Measurements from ENCODE around the gene SLC25A34. TPM values are rescaled to one million over a fixed set of nuclear protein-coding genes. Genes with fewer than 3 reads are reported as not detected.

Gene SLC25A34
- total RNA-seq, 1 experiment from 2014 or later, result 1.1 TPM

DNA sequence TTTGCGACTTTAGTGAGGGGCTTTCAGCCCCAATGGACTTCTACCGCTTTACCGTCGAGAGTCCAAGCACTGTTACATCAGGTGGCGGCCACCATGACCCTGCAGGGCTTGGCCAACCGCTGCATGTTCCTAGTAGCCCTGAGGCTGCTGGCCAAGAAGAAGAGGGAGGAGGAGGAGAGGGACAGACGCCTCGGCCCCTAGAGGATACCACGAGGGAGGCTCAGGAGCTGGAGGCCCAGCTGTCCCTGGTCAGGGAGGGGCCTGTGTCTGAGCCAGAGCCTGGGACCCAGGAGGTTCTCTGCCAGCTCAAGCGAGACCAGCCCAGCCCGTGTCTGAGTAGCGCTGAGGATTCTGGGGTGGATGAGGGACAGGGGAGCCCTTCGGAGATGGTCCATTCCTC is 8.6 kb upstream of the SLC25A34 start:
- H3K4me3 Mint-ChIP-seq, result no peak overlapping the region
- H3K9me3 Mint-ChIP-seq, result no peaks in the 10 kb centered on the region
- H3K27ac Mint-ChIP-seq, result no peak overlapping the region
- no peak for DNase-seq (ENCODE audit: low spot score)
- peaks cover 26% of the 10 kb centered on the region for H3K36me3 Mint-ChIP-seq
- TF ChIP-seq, protein P1, sequence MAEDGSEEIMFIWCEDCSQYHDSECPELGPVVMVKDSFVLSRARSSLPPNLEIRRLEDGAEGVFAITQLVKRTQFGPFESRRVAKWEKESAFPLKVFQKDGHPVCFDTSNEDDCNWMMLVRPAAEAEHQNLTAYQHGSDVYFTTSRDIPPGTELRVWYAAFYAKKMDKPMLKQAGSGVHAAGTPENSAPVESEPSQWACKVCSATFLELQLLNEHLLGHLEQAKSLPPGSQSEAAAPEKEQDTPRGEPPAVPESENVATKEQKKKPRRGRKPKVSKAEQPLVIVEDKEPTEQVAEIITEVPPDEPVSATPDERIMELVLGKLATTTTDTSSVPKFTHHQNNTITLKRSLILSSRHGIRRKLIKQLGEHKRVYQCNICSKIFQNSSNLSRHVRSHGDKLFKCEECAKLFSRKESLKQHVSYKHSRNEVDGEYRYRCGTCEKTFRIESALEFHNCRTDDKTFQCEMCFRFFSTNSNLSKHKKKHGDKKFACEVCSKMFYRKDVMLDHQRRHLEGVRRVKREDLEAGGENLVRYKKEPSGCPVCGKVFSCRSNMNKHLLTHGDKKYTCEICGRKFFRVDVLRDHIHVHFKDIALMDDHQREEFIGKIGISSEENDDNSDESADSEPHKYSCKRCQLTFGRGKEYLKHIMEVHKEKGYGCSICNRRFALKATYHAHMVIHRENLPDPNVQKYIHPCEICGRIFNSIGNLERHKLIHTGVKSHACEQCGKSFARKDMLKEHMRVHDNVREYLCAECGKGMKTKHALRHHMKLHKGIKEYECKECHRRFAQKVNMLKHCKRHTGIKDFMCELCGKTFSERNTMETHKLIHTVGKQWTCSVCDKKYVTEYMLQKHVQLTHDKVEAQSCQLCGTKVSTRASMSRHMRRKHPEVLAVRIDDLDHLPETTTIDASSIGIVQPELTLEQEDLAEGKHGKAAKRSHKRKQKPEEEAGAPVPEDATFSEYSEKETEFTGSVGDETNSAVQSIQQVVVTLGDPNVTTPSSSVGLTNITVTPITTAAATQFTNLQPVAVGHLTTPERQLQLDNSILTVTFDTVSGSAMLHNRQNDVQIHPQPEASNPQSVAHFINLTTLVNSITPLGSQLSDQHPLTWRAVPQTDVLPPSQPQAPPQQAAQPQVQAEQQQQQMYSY (CRISPR knock-in tag; IDR thresholded peaks at IDR 0.05), result no peak
- TF ChIP-seq TEAD1 (CRISPR knock-in tag; IDR thresholded peaks at IDR 0.05) (no peak), GABPB1 (CRISPR knock-in tag; IDR thresholded peaks at IDR 0.05) (no peak), NFE2L1 (CRISPR knock-in tag; IDR thresholded peaks at IDR 0.05) (no peak), ZNF263 (CRISPR knock-in tag; IDR thresholded peaks at IDR 0.05; ENCODE audit: low read depth) (no peak), ZNF232 (CRISPR knock-in tag; IDR thresholded peaks at IDR 0.05) (no peak), CREB1 (CRISPR knock-in tag; IDR thresholded peaks at IDR 0.05) (no peak), ZNF423 (CRISPR knock-in tag; IDR thresholded peaks at IDR 0.05) (no peak), HMGA2 (CRISPR knock-in tag; IDR thresholded peaks at IDR 0.05) (no peak), NFATC4 (CRISPR knock-in tag; IDR thresholded peaks at IDR 0.05) (no peak), EMX1 (CRISPR knock-in tag; IDR thresholded peaks at IDR 0.05) (no peak), CBFB (CRISPR knock-in tag; IDR thresholded peaks at IDR 0.05; ENCODE audit: low read depth) (no peak), RELA (CRISPR knock-in tag; IDR thresholded peaks at IDR 0.05; ENCODE audit: borderline replicate concordance) (no peak)
- TF ChIP-seq, protein P2, sequence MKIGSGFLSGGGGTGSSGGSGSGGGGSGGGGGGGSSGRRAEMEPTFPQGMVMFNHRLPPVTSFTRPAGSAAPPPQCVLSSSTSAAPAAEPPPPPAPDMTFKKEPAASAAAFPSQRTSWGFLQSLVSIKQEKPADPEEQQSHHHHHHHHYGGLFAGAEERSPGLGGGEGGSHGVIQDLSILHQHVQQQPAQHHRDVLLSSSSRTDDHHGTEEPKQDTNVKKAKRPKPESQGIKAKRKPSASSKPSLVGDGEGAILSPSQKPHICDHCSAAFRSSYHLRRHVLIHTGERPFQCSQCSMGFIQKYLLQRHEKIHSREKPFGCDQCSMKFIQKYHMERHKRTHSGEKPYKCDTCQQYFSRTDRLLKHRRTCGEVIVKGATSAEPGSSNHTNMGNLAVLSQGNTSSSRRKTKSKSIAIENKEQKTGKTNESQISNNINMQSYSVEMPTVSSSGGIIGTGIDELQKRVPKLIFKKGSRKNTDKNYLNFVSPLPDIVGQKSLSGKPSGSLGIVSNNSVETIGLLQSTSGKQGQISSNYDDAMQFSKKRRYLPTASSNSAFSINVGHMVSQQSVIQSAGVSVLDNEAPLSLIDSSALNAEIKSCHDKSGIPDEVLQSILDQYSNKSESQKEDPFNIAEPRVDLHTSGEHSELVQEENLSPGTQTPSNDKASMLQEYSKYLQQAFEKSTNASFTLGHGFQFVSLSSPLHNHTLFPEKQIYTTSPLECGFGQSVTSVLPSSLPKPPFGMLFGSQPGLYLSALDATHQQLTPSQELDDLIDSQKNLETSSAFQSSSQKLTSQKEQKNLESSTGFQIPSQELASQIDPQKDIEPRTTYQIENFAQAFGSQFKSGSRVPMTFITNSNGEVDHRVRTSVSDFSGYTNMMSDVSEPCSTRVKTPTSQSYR (CRISPR knock-in tag; IDR thresholded peaks at IDR 0.05), result no peak
- TF ChIP-seq, protein P3, sequence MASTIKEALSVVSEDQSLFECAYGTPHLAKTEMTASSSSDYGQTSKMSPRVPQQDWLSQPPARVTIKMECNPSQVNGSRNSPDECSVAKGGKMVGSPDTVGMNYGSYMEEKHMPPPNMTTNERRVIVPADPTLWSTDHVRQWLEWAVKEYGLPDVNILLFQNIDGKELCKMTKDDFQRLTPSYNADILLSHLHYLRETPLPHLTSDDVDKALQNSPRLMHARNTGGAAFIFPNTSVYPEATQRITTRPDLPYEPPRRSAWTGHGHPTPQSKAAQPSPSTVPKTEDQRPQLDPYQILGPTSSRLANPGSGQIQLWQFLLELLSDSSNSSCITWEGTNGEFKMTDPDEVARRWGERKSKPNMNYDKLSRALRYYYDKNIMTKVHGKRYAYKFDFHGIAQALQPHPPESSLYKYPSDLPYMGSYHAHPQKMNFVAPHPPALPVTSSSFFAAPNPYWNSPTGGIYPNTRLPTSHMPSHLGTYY (CRISPR knock-in tag; IDR thresholded peaks at IDR 0.05), result no peak
- TF ChIP-seq, protein P4, sequence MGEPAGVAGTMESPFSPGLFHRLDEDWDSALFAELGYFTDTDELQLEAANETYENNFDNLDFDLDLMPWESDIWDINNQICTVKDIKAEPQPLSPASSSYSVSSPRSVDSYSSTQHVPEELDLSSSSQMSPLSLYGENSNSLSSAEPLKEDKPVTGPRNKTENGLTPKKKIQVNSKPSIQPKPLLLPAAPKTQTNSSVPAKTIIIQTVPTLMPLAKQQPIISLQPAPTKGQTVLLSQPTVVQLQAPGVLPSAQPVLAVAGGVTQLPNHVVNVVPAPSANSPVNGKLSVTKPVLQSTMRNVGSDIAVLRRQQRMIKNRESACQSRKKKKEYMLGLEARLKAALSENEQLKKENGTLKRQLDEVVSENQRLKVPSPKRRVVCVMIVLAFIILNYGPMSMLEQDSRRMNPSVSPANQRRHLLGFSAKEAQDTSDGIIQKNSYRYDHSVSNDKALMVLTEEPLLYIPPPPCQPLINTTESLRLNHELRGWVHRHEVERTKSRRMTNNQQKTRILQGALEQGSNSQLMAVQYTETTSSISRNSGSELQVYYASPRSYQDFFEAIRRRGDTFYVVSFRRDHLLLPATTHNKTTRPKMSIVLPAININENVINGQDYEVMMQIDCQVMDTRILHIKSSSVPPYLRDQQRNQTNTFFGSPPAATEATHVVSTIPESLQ (CRISPR knock-in tag; IDR thresholded peaks at IDR 0.05), result no peak
- TF ChIP-seq, protein P5, sequence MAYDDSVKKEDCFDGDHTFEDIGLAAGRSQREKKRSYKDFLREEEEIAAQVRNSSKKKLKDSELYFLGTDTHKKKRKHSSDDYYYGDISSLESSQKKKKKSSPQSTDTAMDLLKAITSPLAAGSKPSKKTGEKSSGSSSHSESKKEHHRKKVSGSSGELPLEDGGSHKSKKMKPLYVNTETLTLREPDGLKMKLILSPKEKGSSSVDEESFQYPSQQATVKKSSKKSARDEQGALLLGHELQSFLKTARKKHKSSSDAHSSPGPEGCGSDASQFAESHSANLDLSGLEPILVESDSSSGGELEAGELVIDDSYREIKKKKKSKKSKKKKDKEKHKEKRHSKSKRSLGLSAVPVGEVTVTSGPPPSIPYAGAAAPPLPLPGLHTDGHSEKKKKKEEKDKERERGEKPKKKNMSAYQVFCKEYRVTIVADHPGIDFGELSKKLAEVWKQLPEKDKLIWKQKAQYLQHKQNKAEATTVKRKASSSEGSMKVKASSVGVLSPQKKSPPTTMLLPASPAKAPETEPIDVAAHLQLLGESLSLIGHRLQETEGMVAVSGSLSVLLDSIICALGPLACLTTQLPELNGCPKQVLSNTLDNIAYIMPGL (CRISPR knock-in tag; IDR thresholded peaks at IDR 0.05), result no peak
- TF ChIP-seq, protein P6, sequence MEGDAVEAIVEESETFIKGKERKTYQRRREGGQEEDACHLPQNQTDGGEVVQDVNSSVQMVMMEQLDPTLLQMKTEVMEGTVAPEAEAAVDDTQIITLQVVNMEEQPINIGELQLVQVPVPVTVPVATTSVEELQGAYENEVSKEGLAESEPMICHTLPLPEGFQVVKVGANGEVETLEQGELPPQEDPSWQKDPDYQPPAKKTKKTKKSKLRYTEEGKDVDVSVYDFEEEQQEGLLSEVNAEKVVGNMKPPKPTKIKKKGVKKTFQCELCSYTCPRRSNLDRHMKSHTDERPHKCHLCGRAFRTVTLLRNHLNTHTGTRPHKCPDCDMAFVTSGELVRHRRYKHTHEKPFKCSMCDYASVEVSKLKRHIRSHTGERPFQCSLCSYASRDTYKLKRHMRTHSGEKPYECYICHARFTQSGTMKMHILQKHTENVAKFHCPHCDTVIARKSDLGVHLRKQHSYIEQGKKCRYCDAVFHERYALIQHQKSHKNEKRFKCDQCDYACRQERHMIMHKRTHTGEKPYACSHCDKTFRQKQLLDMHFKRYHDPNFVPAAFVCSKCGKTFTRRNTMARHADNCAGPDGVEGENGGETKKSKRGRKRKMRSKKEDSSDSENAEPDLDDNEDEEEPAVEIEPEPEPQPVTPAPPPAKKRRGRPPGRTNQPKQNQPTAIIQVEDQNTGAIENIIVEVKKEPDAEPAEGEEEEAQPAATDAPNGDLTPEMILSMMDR (IDR thresholded peaks at IDR 0.05), result no peak
- no peaks in the 10 kb centered on the region for H3K27me3 Mint-ChIP-seq (ENCODE audit: low read depth)
- ChIA-PET CTCF (interaction anchor here (1.2 kb wide), 1 partner anchor 13 kb away, joined by 3 read pairs; no protein-coding TSS in a partner anchor), POLR2A (interaction anchor here (0.6 kb wide), 1 partner anchor 153 kb away, joined by 3 read pairs; no protein-coding TSS in a partner anchor)
- no peaks in the 10 kb centered on the region for H3K4me1 Mint-ChIP-seq
- ATAC-seq, result no peak

Measured in WTC11 (cell line).